Hepatocyte (in vitro differentiated cells): ENCODE data around the gene AQP7. TPM values are rescaled to one million over a fixed set of nuclear protein-coding genes. Genes with fewer than 3 reads are reported as not detected.

Source experiments
- DNase-seq: peaks from one replicate; pipeline ENCODE4 v3.0.0-alpha.2; 2016; ENCODE audit warnings: low spot score
- H2AFZ ChIP-seq: fragments of 200-600 bp; sonication (generic); 2 replicates; pipeline ENCODE4 v1.6.0; 2016; ENCODE audit warnings: antibody characterized with exemption, mild to moderate bottlenecking
- H3K27ac ChIP-seq: fragments of 200-600 bp; sonication (generic); 2 replicates; pipeline ENCODE4 v1.5.1; 2016; ENCODE audit warnings: mild to moderate bottlenecking
- H3K27me3 ChIP-seq: fragments of 200-600 bp; sonication (generic); 2 replicates; pipeline ENCODE4 v1.6.1; 2016
- H3K36me3 ChIP-seq: fragments of 200-600 bp; sonication (generic); replicated peaks from 2 replicates; pipeline ENCODE4 v1.5.1; 2016; ENCODE audit warnings: low read depth; ENCODE audit not compliant: insufficient read depth
- H3K4me1 ChIP-seq: fragments of 200-600 bp; sonication (generic); 2 replicates; pipeline ENCODE4 v1.5.1; 2016; ENCODE audit warnings: mild to moderate bottlenecking, moderate library complexity; ENCODE audit not compliant: insufficient read depth
- H3K4me2 ChIP-seq: fragments of 200-600 bp; sonication (generic); 2 replicates; pipeline ENCODE4 v1.6.0; 2016
- H3K4me3 ChIP-seq: fragments of 200-600 bp; sonication (generic); 2 replicates; pipeline ENCODE4 v1.5.1; 2016; ENCODE audit warnings: mild to moderate bottlenecking
- H3K79me2 ChIP-seq: fragments of 200-600 bp; sonication (generic); 2 replicates; pipeline ENCODE4 v1.6.0; 2017; ENCODE audit warnings: mild to moderate bottlenecking
- H3K9me2 ChIP-seq: fragments of 200-600 bp; sonication (generic); replicated peaks from 2 replicates; pipeline ENCODE4 v1.6.0; 2017; ENCODE audit warnings: mild to moderate bottlenecking; ENCODE audit not compliant: insufficient read depth
- H3K9me3 ChIP-seq: fragments of 200-600 bp; sonication (generic); 2 replicates; pipeline ENCODE4 v1.5.1; 2016; ENCODE audit warnings: low read depth, mild to moderate bottlenecking
- H4K20me1 ChIP-seq: fragments of 200-600 bp; sonication (generic); 2 replicates; pipeline ENCODE4 v1.6.0; 2016; ENCODE audit warnings: mild to moderate bottlenecking; ENCODE audit not compliant: insufficient read depth, poor library complexity, severe bottlenecking
- CTCF ChIP-seq: fragments of 200-600 bp; sonication (generic); IDR thresholded peaks from 2 replicates; pipeline ENCODE4 v1.5.1; 2016; ENCODE audit warnings: antibody characterized with exemption, mild to moderate bottlenecking; ENCODE audit not compliant: poor library complexity
- EZH2 ChIP-seq: fragments of 200-600 bp; sonication (generic); IDR thresholded peaks from 2 replicates; pipeline ENCODE4 v1.6.1; 2016; ENCODE audit warnings: antibody characterized with exemption, mild to moderate bottlenecking, borderline replicate concordance
- EZH2phosphoT487 ChIP-seq: fragments of 200-600 bp; sonication (generic); IDR thresholded peaks from one replicate; pipeline ENCODE4 v1.6.1; 2018; ENCODE audit warnings: antibody characterized with exemption, mild to moderate bottlenecking, low read depth, moderate library complexity; ENCODE audit not compliant: unreplicated experiment, severe bottlenecking
- WGBS: methylation state at CpG from one replicate; pipeline ENCODE4 v1.1.6; 2016; ENCODE audit warnings: low lambda C conversion rate; ENCODE audit errors: missing lambda C conversion rate; 5-methylcytosine and 5-hydroxymethylcytosine counted together
- polyA plus RNA-seq: library from polyadenylated mRNA; unstranded; fragments of >200 nt; fragmentation: Nextera tagmentation; extraction: Ambion mirVana; gene quantifications from 2 replicates; pipeline ENCODE4 v1.2.1, GENCODE V29; 2016
- total RNA-seq: library from RNA; depleted of rRNA; stranded (reverse); fragments of >200 nt; gene quantifications from 2 replicates; pipeline ENCODE4 v1.2.3, GENCODE V29; 2014

AQP7 gene
- total and polyA plus RNA-seq, 2 experiments from 2014 or later = 11.2 to 16.6 TPM

- 85% methylated on average over 10 of the region's 10 CpGs for WGBS
- H3K4me2 ChIP-seq = no peak overlapping the region
- H2AFZ ChIP-seq = no peak overlapping the region
- no peak for TF ChIP-seq EZH2
- no peak for TF ChIP-seq CTCF
- no peak for TF ChIP-seq EZH2phosphoT487
- no peaks in the 10 kb centered on the region for H3K9me3 ChIP-seq
- H3K9me2 ChIP-seq = no peaks in the 10 kb centered on the region
- H3K4me1 ChIP-seq = peaks cover 23% of the 10 kb centered on the region
- H3K36me3 ChIP-seq = no peaks in the 10 kb centered on the region
- H3K4me3 ChIP-seq = no peak overlapping the region
- H3K27ac ChIP-seq = peak overlapping the region; percentile 88
- no peak for DNase-seq
- no peaks in the 10 kb centered on the region for H3K79me2 ChIP-seq
- no peaks in the 10 kb centered on the region for H3K27me3 ChIP-seq
- no peaks in the 10 kb centered on the region for H4K20me1 ChIP-seq
Observed at GRCh38 chr9:33443464-33444154, 41.2 kb upstream of the AQP7 start.

GRCh38 chr9:33443047-33443446 is 40.7 kb upstream of the AQP7 start:
- no peak for TF ChIP-seq CTCF
- TF ChIP-seq EZH2 = no peak
- H3K36me3 ChIP-seq = no peaks in the 10 kb centered on the region
- no peaks in the 10 kb centered on the region for H3K27me3 ChIP-seq
- H3K4me2 ChIP-seq = no peak overlapping the region
- H2AFZ ChIP-seq = no peak overlapping the region
- DNase-seq = no peak
- no peaks in the 10 kb centered on the region for H3K9me3 ChIP-seq
- no peaks in the 10 kb centered on the region for H3K79me2 ChIP-seq
- H3K27ac ChIP-seq = no peak overlapping the region
- H4K20me1 ChIP-seq = no peaks in the 10 kb centered on the region
- H3K4me1 ChIP-seq = peaks cover 23% of the 10 kb centered on the region
- WGBS = 76% methylated on average over 7 of the region's 9 CpGs
- H3K4me3 ChIP-seq = no peak overlapping the region
- no peaks in the 10 kb centered on the region for H3K9me2 ChIP-seq

- TF ChIP-seq CTCF = no peak
- no peak for TF ChIP-seq EZH2phosphoT487
- TF ChIP-seq EZH2 = no peak
- Histone ChIP-seq H3K4me2 (no peak overlapping the region), H3K27ac (no peak overlapping the region), H4K20me1 (no peaks in the 10 kb centered on the region), H3K79me2 (no peaks in the 10 kb centered on the region), H3K4me3 (no peak overlapping the region), H2AFZ (no peak overlapping the region), H3K27me3 (no peaks in the 10 kb centered on the region), H3K9me3 (no peaks in the 10 kb centered on the region), H3K9me2 (no peaks in the 10 kb centered on the region), H3K36me3 (no peaks in the 10 kb centered on the region), H3K4me1 (peaks cover 27% of the 10 kb centered on the region)
- no peak for DNase-seq
- WGBS = 93% methylated on average over 12 of the region's 15 CpGs
Observed at GRCh38 chr9:33442125-33442524, 39.8 kb upstream of the AQP7 start.
